Lung (tissue), 12 donors: ENCODE measurements around the gene IDH3A. TPM values are rescaled to one million over a fixed set of nuclear protein-coding genes. Genes with fewer than 3 reads are reported as not detected.

Experiments used
- ATAC-seq: fragments of 200-7000 bp; cut with Tn5 transposase; one replicate; pipeline ENCODE4 v1.9.1; 2020; ENCODE audit warnings: moderate number of reproducible peaks; ENCODE audit not compliant: insufficient read depth, low FRiP score
- DNase-seq, 3 donors: peaks; one replicate each; pipeline ENCODE4 v3.0.0-alpha.2; 2013 to 2017
- H3K27ac ChIP-seq, 2 donors: one replicate each; pipeline ENCODE4 v1.5.1; 2013; ENCODE audit warnings: mild to moderate bottlenecking in 2 of 2, moderate library complexity in 2 of 2, control low read depth in 1 of 2, inconsistent platforms in 1 of 2, low read depth in 1 of 2, low read length in 1 of 2
- H3K27me3 ChIP-seq, 3 donors: one replicate each; pipeline ENCODE4 v1.5.1; 2013; ENCODE audit warnings: low read length in 2 of 3; ENCODE audit not compliant: control insufficient read depth in 3 of 3, insufficient read depth in 3 of 3
- H3K36me3 ChIP-seq, 4 donors: one replicate each; pipeline ENCODE4 v1.5.1; 2013; ENCODE audit warnings: low read length in 4 of 4, mild to moderate bottlenecking in 1 of 4, moderate library complexity in 1 of 4; ENCODE audit not compliant: control insufficient read depth in 4 of 4, insufficient read depth in 4 of 4
- H3K4me1 ChIP-seq, 5 donors: one replicate each; pipeline ENCODE4 v1.5.1; 2013; ENCODE audit warnings: low read length in 5 of 5, mild to moderate bottlenecking in 2 of 5, moderate library complexity in 1 of 5; ENCODE audit not compliant: control insufficient read depth in 5 of 5, insufficient read depth in 5 of 5
- H3K4me3 ChIP-seq: one replicate; pipeline ENCODE4 v1.5.1; 2013; ENCODE audit warnings: mild to moderate bottlenecking, control low read depth, moderate library complexity
- H3K9ac ChIP-seq, 2 donors: one replicate each; pipeline ENCODE4 v1.5.1; 2013; ENCODE audit warnings: low read length in 2 of 2, control low read depth in 1 of 2; ENCODE audit not compliant: insufficient read depth in 1 of 2
- H3K9me3 ChIP-seq, 4 donors: one replicate each; pipeline ENCODE4 v1.5.1; 2013; ENCODE audit warnings: low read length in 3 of 4, mild to moderate bottlenecking in 1 of 4, moderate library complexity in 1 of 4; ENCODE audit not compliant: control insufficient read depth in 4 of 4, insufficient read depth in 3 of 4
- CTCF ChIP-seq: IDR thresholded peaks from 2 replicates; pipeline ENCODE4 v1.5.1; 2012; ENCODE audit warnings: mild to moderate bottlenecking; ENCODE audit errors: control extremely low read depth, extremely low read depth
- WGBS, 2 donors: extraction: QIAGEN DNeasy Blood & Tissue Kit; methylation state at CpG; one replicate each; pipeline ENCODE4 v1.1.7; 2013; 5-methylcytosine and 5-hydroxymethylcytosine counted together
- polyA plus RNA-seq, 2 donors: library from polyadenylated mRNA; stranded (reverse); fragments of 200-250 nt; gene quantifications; one replicate each; pipeline ENCODE4 v1.2.1, GENCODE V29; 2013
- total RNA-seq, 2 donors: library from RNA; depleted of rRNA in 1 of 2; stranded (reverse); fragments of >200 nt in 1 of 2; gene quantifications; one replicate each; pipeline ENCODE4 v1.2.1, GENCODE V29; 2014 to 2021
- donor health status: control.
- donor health status: control.
- donor health status: Bipolar disorder and iron deficiency.
- donor health status: healthy.
- donor health status: DM: yes; HTN: yes; CAD: no.

IDH3A gene
- total and polyA plus RNA-seq, 4 donors, result 28.6 to 83.2 (median 45.5) TPM

- no peak overlapping the region for H3K9ac ChIP-seq
- ATAC-seq (no peak), DNase-seq (no peak)
- H3K9me3 ChIP-seq, result no peaks in the 10 kb centered on the region
- H3K27ac ChIP-seq, result no peak overlapping the region
- no peak for TF ChIP-seq CTCF
- peaks cover 0 to 5% (median 0%) of the 10 kb centered on the region in 4 donors for H3K36me3 ChIP-seq
- 84 to 91% methylated on average over 12 of the region's 12 CpGs for WGBS, 2 donors
- H3K4me3 ChIP-seq, result no peak overlapping the region
- H3K4me1 ChIP-seq, result peaks cover 0 to 6% (median 4%) of the 10 kb centered on the region in 5 donors
- no peaks in the 10 kb centered on the region for H3K27me3 ChIP-seq
Measured at GRCh38 chr15:78104566-78105475, 44.3 kb upstream of the IDH3A start.

GRCh38 chr15:78105476-78106241, 43.5 kb upstream of the IDH3A start:
- ATAC-seq, result no peak
- whole genome bisulfite sequencing, 2 donors, result 90% methylated on average over 16 of the region's 16 CpGs

GRCh38 chr15:78107471-78107870, 41.7 kb upstream of the IDH3A start:
- DNase-seq, result no peak
- 94 to 98% methylated on average over 8 of the region's 8 CpGs for WGBS, 2 donors
- no peak for TF ChIP-seq CTCF

More at GRCh38 chr15:78105476-78106241, 43.5 kb upstream of the IDH3A start:
- Histone ChIP-seq H3K36me3 (peaks cover 0 to 5% (median 0%) of the 10 kb centered on the region in 4 donors), H3K4me1 (peaks cover 0 to 6% (median 4%) of the 10 kb centered on the region in 5 donors), H3K4me3 (no peak overlapping the region), H3K9me3 (no peaks in the 10 kb centered on the region), H3K27ac (no peak overlapping the region), H3K9ac (no peak overlapping the region), H3K27me3 (no peaks in the 10 kb centered on the region)
- TF ChIP-seq CTCF, result no peak
- no peak for DNase-seq

More at GRCh38 chr15:78107471-78107870, 41.7 kb upstream of the IDH3A start:
- Histone ChIP-seq H3K27me3 (no peaks in the 10 kb centered on the region), H3K9ac (no peak overlapping the region), H3K9me3 (no peaks in the 10 kb centered on the region), H3K4me3 (no peak overlapping the region), H3K4me1 (peaks cover 0 to 6% (median 4%) of the 10 kb centered on the region in 5 donors), H3K27ac (no peak overlapping the region), H3K36me3 (peaks cover 0 to 5% (median 0%) of the 10 kb centered on the region in 4 donors)
- no peak for ATAC-seq
